Progenitor cell of endocrine pancreas (in vitro differentiated cells): ENCODE results near the gene ZXDC. TPM values are rescaled to one million over a fixed set of nuclear protein-coding genes. Genes with fewer than 3 reads are reported as not detected.

Experiments used
- DNase-seq: peaks from one replicate; pipeline ENCODE4 v3.0.0; 2021; ENCODE audit warnings: low spot score; ENCODE audit not compliant: unreplicated experiment
- H3K27ac Mint-ChIP-seq: 2 replicates; pipeline ENCODE4 v1.8.0; 2021; ENCODE audit warnings: mild to moderate bottlenecking, moderate library complexity, mixed read lengths
- H3K27me3 Mint-ChIP-seq: 2 replicates; pipeline ENCODE4 v1.8.0; 2021; ENCODE audit warnings: mixed read lengths
- H3K36me3 Mint-ChIP-seq: 2 replicates; pipeline ENCODE4 v1.8.0; 2022; ENCODE audit warnings: mixed read lengths; ENCODE audit not compliant: insufficient read depth
- H3K4me1 Mint-ChIP-seq: 2 replicates; pipeline ENCODE4 v1.8.0; 2021; ENCODE audit warnings: low read depth, mixed read lengths
- H3K4me3 Mint-ChIP-seq: 2 replicates; pipeline ENCODE4 v1.8.0; 2021; ENCODE audit warnings: low read depth, mild to moderate bottlenecking, moderate library complexity, mixed read lengths
- H3K9me3 Mint-ChIP-seq: 2 replicates; pipeline ENCODE4 v1.8.0; 2021; ENCODE audit warnings: low read depth, mixed read lengths
- total RNA-seq: library from RNA; stranded (reverse); gene quantifications from 2 replicates; pipeline ENCODE4 v1.2.1, GENCODE V29; 2021
- TF ChIP-seq, protein P1 (sequence below): fragments of 200-600 bp; sonication (generic); IDR thresholded peaks from one replicate; pipeline ENCODE4 v1.5.0; 2021; ENCODE audit warnings: antibody characterized with exemption, mild to moderate bottlenecking; ENCODE audit not compliant: unreplicated experiment

ZXDC gene
- total RNA-seq, 1 donor from 2014 or later, result 40.5 TPM

DNA sequence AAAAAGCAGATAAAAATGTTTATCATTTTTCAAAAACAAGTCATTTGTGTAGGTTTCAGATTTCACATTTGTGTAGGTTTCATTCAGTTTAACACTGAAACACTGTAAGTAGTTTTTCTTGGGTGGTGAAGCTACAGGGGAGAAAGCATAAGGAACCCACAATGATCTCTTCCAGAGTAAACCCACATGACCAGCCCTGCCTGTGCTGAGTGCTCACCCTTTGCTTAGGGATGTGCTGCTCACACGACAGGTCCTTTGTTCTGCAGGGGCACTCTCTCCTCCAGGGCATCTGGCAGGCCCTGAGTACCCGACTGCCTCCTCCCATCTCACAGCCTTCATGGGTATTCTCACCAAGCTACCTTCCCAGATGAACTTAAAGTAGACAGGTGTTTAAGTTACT lies 28.9 kb downstream of the ZXDC start:
- no peaks in the 10 kb centered on the region for H3K9me3 Mint-ChIP-seq
- peaks cover 10% of the 10 kb centered on the region for H3K4me1 Mint-ChIP-seq
- no peaks in the 10 kb centered on the region for H3K27me3 Mint-ChIP-seq
- H3K36me3 Mint-ChIP-seq, result peaks cover 9% of the 10 kb centered on the region
- no peak for DNase-seq
- TF ChIP-seq, protein P1, sequence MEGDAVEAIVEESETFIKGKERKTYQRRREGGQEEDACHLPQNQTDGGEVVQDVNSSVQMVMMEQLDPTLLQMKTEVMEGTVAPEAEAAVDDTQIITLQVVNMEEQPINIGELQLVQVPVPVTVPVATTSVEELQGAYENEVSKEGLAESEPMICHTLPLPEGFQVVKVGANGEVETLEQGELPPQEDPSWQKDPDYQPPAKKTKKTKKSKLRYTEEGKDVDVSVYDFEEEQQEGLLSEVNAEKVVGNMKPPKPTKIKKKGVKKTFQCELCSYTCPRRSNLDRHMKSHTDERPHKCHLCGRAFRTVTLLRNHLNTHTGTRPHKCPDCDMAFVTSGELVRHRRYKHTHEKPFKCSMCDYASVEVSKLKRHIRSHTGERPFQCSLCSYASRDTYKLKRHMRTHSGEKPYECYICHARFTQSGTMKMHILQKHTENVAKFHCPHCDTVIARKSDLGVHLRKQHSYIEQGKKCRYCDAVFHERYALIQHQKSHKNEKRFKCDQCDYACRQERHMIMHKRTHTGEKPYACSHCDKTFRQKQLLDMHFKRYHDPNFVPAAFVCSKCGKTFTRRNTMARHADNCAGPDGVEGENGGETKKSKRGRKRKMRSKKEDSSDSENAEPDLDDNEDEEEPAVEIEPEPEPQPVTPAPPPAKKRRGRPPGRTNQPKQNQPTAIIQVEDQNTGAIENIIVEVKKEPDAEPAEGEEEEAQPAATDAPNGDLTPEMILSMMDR, result no peak
- H3K4me3 Mint-ChIP-seq, result no peak overlapping the region
- H3K27ac Mint-ChIP-seq, result no peak overlapping the region

DNA sequence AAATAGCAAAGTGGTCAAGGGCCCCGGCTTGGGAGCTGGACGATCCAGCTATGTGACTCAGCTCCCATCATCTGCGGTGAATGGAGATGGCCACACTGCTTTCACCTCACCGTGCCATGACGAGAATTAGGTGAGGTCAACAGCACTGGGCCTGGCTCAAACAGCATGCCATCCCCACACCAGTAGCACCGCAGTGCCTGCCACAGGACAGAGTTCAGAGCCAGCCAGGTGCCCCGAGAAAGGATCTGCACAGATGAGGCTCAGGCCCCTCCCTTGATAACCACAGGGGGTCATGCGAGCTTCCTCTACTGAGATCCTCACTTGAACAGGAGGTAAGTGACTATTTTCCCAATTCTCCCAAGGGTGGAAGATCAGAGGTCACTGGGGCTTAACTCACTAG lies 29.4 kb downstream of the ZXDC start:
- Mint-ChIP-seq H3K9me3 (no peaks in the 10 kb centered on the region), H3K27ac (no peak overlapping the region), H3K4me1 (peaks cover 10% of the 10 kb centered on the region), H3K4me3 (no peak overlapping the region), H3K36me3 (peaks cover 5% of the 10 kb centered on the region), H3K27me3 (no peaks in the 10 kb centered on the region)
- TF ChIP-seq, protein P1, result no peak
- DNase-seq, result no peak

DNA sequence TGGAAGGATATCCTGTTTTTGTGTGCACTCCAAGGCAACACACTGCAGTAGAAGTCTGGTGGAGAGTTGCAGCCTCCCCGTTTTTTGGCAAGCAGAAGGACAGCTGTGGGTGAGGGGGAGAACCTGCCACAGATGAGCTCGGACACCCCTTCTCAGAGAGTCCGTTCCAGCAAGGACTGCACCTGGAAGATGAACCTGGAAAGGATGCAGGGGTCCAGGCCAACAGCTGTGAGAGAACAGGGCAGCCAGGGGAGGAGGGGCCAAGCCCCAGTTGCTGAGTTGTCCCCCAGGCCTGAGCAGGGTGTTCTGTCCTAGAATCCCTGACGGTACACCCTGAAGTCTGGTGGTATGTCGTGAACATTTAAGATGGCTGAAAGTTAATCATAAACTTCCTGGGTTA lies 30.2 kb downstream of the ZXDC start:
- TF ChIP-seq, protein P1, result no peak
- Mint-ChIP-seq H3K36me3 (peaks cover 3% of the 10 kb centered on the region), H3K4me3 (no peak overlapping the region), H3K9me3 (no peaks in the 10 kb centered on the region), H3K4me1 (peaks cover 10% of the 10 kb centered on the region), H3K27ac (peak overlapping the region; percentile 45), H3K27me3 (no peaks in the 10 kb centered on the region)
- no peak for DNase-seq

DNA sequence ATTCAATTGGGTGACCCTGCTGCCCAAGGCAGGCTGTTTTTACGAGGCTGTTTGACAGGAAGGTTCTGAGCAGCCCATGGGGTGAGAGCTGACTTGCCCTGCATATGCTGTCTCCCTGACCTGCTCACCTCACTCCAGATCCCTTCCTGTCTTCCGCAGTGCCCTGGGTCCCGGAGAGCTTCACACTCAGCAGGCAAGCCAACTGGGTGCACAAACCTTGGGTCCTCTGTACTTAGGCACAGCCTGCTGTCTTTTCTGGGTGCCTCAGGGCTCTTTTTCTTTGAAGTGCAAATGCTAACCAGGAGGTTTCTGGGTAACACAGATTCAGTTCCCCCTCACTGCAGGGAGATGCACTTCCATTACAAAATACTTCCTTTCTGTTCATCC lies 32.8 kb downstream of the ZXDC start:
- TF ChIP-seq, protein P1, result no peak
- Mint-ChIP-seq H3K27ac (no peak overlapping the region), H3K36me3 (peaks cover 3% of the 10 kb centered on the region), H3K4me3 (no peak overlapping the region), H3K27me3 (no peaks in the 10 kb centered on the region), H3K4me1 (peaks cover 10% of the 10 kb centered on the region), H3K9me3 (no peaks in the 10 kb centered on the region)
- DNase-seq, result no peak

DNA sequence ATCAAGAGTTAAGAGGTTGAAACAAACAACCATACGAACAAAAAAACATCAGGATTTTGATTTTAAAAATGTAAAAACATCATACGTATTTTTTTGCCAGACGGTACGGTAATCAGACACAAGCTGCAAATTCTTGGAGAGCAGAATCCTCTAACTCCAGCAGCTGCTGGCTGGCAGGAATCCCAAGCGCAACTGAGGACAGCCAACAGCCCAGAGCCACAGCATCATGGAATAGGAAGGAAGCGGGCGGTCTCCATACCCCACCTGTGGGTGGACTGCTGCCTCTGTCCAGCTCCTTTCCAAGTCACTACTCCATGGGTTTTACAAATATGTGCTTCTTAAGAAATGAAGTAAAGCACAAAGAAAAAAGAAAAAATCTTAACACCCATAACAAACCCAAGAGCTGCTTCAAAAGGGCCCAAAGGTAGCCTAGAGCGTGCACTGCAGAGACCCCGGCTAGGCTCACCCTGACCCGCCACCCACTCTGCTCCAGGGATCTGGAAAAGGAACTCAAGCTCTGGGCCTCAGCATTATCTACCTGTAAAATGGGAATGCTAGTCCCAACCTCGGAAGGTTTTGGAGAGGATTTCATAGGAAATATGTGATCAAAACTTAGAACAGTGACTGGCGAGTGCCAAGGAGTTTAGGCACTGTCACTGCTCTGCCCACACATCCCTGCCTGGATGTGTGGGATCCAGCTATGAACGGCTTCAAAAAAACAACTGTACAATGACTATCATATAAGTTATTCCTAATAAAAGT lies 33.4 kb downstream of the ZXDC start:
- Mint-ChIP-seq H3K4me1 (peaks cover 10% of the 10 kb centered on the region), H3K27ac (no peak overlapping the region)
- DNase-seq, result no peak

More for the DNA sequence above, 33.4 kb downstream of the ZXDC start:
- Mint-ChIP-seq H3K27me3 (no peaks in the 10 kb centered on the region), H3K9me3 (no peaks in the 10 kb centered on the region), H3K4me3 (no peak overlapping the region), H3K36me3 (peaks cover 3% of the 10 kb centered on the region)
- TF ChIP-seq, protein P1, result no peak
